AG04449 (cell line): ENCODE measurements around the gene HPSE2.

Source experiments
- CTCF ChIA-PET: fragments of 350-600 bp; formaldehyde crosslinking; extraction: SDS; loops from one replicate; lab custom pipeline; 2021; ENCODE audit warnings: antibody characterized with exemption; lab: Yijun Ruan, JAX
- POLR2A ChIA-PET: fragments of 400-600, 350-600 bp; formaldehyde crosslinking; extraction: SDS; loops from one replicate; lab custom pipeline; 2020; ENCODE audit warnings: antibody characterized with exemption, inconsistent platforms; lab: Yijun Ruan, JAX
- DNase-seq: peaks from one replicate; pipeline ENCODE4 v3.0.0-alpha.2; 2010; ENCODE audit warnings: low read depth, low spot score
- H3K4me3 ChIP-seq: 2 replicates; pipeline ENCODE4 v1.5.1; 2011; ENCODE audit warnings: low read depth, mild to moderate bottlenecking, control low read depth, low read length
- TF ChIP-seq, protein P1 (sequence below): IDR thresholded peaks from one replicate; pipeline ENCODE4 v1.5.1; 2011; ENCODE audit warnings: mild to moderate bottlenecking, moderate library complexity, low read length, control low read depth, inconsistent platforms; ENCODE audit not compliant: insufficient read depth; ENCODE audit errors: missing control alignments

HPSE2 gene

DNA sequence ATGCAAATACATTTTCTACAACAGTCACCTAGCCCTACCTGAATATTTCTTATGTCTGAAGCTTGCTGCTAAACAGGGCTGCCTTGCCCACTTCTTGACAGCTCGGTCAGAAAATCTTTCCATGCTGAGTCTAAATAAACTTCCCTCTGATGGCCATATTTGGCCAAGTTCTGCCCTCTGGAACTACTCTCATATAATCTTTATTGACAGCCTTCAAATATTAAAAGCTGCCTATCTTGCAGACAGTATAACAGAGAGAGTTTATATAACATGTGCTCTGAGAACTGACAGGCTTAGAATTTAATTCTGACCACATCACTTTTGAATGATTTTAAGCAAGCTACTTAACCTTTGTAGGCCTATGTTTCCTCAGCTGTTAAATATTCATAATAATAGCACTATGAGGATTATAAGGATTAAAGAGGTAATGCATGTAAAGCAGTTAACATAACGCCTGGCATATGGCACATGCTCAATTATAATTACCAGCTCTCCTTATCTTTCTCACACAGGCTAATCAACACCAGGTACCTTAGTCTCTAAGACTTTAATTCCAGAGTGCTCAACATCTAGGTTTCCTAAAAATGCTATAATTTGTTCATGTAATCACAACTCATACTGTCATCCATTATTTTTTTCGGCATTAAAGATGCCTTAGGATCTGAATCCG, 334.1 kb downstream of the HPSE2 start:
- no peak overlapping the region for H3K4me3 ChIP-seq
- ChIA-PET POLR2A (no interaction called here), CTCF (no interaction called here)
- TF ChIP-seq, protein P1, sequence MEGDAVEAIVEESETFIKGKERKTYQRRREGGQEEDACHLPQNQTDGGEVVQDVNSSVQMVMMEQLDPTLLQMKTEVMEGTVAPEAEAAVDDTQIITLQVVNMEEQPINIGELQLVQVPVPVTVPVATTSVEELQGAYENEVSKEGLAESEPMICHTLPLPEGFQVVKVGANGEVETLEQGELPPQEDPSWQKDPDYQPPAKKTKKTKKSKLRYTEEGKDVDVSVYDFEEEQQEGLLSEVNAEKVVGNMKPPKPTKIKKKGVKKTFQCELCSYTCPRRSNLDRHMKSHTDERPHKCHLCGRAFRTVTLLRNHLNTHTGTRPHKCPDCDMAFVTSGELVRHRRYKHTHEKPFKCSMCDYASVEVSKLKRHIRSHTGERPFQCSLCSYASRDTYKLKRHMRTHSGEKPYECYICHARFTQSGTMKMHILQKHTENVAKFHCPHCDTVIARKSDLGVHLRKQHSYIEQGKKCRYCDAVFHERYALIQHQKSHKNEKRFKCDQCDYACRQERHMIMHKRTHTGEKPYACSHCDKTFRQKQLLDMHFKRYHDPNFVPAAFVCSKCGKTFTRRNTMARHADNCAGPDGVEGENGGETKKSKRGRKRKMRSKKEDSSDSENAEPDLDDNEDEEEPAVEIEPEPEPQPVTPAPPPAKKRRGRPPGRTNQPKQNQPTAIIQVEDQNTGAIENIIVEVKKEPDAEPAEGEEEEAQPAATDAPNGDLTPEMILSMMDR = no peak
- no peak for DNase-seq

DNA sequence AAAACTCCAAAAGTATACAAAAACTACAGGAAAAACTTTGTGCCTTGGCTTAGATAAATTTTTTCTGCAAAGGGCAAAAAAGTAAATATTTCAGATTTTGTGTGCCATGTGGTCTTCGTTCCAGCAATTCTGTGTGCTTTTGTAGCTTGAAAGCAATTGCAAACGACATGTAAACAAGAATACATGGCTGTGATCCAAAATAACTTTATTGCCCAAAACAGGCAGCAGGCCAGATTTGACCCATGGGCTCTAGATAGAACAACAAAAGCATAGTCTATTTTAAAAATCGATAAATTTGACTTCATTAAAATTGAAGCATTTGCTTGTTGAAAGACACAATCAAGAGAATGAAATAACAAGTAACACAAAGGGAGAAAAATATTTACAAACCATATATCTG, 336.6 kb downstream of the HPSE2 start:
- DNase-seq = no peak
- no peak overlapping the region for H3K4me3 ChIP-seq
- CTCF ChIA-PET = no interaction called here
- TF ChIP-seq, protein P1 = no peak
- POLR2A ChIA-PET = no interaction called here

DNA sequence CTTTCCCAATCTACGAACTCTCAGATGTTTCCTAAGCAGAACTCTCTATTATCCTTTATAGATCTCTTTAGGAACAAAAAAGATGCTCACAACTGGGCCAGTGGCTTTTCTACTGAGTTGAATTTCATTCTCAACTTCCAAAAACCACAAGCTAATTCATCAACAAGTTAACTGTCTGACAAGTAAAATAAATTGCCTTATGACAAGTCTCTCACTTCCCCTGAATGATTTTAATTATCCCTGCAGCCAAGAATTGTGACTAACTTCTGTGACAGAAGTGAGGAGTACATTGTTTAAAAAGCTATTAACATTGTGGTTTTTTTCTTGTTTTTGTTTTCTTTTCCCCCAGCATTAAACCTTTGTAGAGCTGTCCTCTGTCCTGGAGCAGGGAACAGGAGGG, 343.1 kb downstream of the HPSE2 start:
- ChIA-PET POLR2A (no interaction called here), CTCF (no interaction called here)
- DNase-seq = no peak
- H3K4me3 ChIP-seq = no peak overlapping the region
- TF ChIP-seq, protein P1 = no peak

DNA sequence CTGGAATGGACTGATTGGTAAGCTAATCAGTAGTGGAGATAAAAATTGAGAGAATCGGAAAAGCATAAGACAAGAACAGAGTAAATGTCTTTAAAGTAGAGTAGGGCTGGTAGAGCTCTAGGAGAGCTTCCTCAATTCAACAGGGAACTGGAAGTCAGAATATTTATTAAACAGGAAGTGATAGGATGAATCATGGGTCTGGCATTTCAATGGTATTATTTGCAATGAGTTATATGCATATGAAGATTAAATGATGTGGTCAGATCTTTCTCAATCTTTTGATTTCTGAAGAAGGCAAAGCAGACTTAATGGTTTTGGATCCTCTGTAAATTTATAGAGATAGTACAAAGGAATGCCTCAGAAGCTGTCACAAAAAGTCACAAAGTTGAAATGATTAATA, 349.0 kb downstream of the HPSE2 start:
- CTCF ChIA-PET = no interaction called here
- TF ChIP-seq, protein P1 = no peak
- no peak overlapping the region for H3K4me3 ChIP-seq
- POLR2A ChIA-PET = no interaction called here
- DNase-seq = no peak

DNA sequence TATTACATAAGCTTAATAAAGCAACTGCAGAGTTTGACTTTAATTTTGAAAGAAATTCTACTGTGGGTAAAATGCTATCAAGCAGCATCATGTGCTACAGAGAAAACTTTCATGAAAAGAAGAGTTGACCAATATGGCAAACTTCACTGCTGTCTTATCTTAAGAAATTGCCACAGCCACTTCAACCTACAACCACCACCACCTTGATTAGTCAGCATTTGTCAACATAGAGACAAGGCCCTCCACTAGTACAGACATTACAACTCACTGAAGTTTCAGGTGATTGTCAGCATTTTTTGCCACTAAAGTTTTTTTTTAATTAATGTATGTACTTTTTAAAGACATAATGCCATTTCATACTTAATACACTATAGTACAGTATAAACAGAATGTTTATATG, 350.3 kb downstream of the HPSE2 start:
- no peak overlapping the region for H3K4me3 ChIP-seq
- DNase-seq = no peak
- TF ChIP-seq, protein P1 = no peak
- CTCF ChIA-PET = no interaction called here
- POLR2A ChIA-PET = no interaction called here

DNA sequence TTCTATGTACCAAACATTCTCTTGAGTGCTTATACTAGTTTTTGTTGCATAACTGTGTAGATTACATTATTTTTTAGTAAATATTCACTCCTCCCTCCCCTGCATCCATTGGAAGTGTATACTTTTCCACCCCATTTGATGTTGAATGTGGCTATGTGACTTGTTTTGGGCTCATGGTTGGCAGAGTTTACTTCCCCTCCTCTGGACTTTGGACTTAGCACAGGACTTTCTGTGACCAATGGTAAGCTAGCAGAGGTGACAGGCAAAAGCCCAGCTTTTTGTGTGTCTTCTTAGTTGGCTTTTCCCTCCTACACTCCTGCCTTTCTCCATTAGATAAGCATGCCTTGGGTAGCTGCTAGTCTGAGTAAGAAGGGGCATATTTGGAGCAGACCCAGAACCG, 353.9 kb downstream of the HPSE2 start:
- CTCF ChIA-PET = no interaction called here
- POLR2A ChIA-PET = no interaction called here

More for the DNA sequence above, 353.9 kb downstream of the HPSE2 start:
- no peak for DNase-seq
- no peak overlapping the region for H3K4me3 ChIP-seq
- TF ChIP-seq, protein P1 = no peak
